ENCODE results near the gene KRT8. TPM values are rescaled to one million over a fixed set of nuclear protein-coding genes. Genes with fewer than 3 reads are reported as not detected.

The KRT8 gene
- total and polyA plus RNA-seq, 8 donors = 317 to 789 (median 586) TPM

DNA sequence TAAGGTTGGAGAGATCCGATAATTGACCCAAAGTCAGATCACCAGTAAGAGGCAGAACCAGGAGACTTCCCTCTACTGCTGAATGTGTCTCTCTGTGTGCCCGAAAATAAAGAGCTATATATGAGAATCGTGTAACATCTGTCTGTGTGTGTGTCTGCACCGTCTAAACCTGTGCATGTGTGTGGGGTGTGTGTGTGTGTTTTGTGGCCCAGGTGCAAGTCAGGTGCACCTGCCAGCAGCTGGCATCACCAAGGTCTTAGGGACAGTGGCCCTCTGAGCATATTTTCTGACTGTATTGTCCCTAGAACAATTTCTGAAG is 31.4 kb downstream of the KRT8 start:
- WGBS, 2 donors = 43 to 47% methylated on average over 4 of the region's 4 CpGs
- DNase-seq = no peak
- intact Hi-C loops (cut with DNase I) = loop anchor here in 1 of 3 donors (10.0 kb wide), 1 partner anchor 289 kb away; no protein-coding TSS in a partner anchor
- Histone ChIP-seq H3K9me3 (no peaks in the 10 kb centered on the region), H3K27me3 (no peaks in the 10 kb centered on the region), H3K4me3 (peak overlapping the region in 2 of 4 donors; percentile 58 to 61), H3K4me1 (peaks cover 0 to 9% (median 0%) of the 10 kb centered on the region in 3 donors), H3K27ac (peak overlapping the region; percentile 84 to 91 (median 90)), H3K36me3 (no peaks in the 10 kb centered on the region)
- FAIRE-seq = no peak
- TF ChIP-seq, protein P1, sequence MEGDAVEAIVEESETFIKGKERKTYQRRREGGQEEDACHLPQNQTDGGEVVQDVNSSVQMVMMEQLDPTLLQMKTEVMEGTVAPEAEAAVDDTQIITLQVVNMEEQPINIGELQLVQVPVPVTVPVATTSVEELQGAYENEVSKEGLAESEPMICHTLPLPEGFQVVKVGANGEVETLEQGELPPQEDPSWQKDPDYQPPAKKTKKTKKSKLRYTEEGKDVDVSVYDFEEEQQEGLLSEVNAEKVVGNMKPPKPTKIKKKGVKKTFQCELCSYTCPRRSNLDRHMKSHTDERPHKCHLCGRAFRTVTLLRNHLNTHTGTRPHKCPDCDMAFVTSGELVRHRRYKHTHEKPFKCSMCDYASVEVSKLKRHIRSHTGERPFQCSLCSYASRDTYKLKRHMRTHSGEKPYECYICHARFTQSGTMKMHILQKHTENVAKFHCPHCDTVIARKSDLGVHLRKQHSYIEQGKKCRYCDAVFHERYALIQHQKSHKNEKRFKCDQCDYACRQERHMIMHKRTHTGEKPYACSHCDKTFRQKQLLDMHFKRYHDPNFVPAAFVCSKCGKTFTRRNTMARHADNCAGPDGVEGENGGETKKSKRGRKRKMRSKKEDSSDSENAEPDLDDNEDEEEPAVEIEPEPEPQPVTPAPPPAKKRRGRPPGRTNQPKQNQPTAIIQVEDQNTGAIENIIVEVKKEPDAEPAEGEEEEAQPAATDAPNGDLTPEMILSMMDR (IDR thresholded peaks at IDR 0.05) = no peak
- peak in 3 of 4 donors; percentile 21 to 30 (median 26) for ATAC-seq

DNA sequence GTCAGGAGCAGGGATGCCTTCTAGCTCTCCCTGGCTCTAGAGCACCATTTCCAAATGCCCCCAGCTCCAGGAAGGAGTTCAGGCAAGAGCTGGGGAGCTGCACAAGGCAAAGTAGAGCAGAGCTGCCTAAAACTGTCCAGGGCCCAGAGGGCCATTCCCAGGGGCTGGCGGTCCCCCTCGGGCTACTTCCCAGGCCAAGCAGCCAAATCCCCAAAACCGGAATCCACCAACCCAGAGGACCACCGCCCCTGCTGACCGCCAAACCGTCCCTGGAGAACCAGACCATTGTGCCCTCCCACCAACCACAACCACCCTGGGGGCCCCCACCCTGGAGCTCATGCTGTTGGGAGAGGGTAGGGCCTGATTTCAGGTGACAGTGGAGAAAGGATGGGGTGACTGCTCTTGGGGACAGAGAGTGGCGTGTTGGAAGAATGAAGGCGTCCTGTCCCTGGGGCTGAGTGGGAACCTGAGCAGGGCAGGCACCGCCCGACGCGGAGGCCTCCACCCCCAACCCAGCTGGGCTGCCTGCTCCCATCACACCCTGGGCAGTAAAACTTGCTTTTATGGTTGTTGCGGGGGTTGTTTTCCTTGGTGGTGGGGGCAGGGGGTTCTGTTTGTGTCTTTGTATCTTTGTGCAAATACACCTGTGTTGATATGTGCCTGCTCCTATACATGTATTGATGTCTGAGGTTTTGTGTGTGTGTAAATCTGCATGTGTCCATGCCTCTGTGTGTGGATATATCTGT is 32.1 kb downstream of the KRT8 start:
- H3K27me3 ChIP-seq = no peaks in the 10 kb centered on the region
- intact Hi-C loops (cut with DNase I) = loop anchor here in 1 of 3 donors (10.0 kb wide), 1 partner anchor 288 kb away; no protein-coding TSS in a partner anchor
- TF ChIP-seq, protein P1 (IDR thresholded peaks at IDR 0.05) = no peak
- H3K4me3 ChIP-seq = no peak overlapping the region
- DNase-seq (peak in 1 of 6 donors; percentile 50), ATAC-seq (no peak), FAIRE-seq (no peak)
- WGBS, 2 donors = 90 to 97% methylated on average over 13 of the region's 13 CpGs
- H3K27ac ChIP-seq = peak overlapping the region in 1 of 4 donors; percentile 90
- no peaks in the 10 kb centered on the region for H3K36me3 ChIP-seq
- no peaks in the 10 kb centered on the region for H3K9me3 ChIP-seq
- H3K4me1 ChIP-seq = peaks cover 0 to 9% (median 0%) of the 10 kb centered on the region in 3 donors

DNA sequence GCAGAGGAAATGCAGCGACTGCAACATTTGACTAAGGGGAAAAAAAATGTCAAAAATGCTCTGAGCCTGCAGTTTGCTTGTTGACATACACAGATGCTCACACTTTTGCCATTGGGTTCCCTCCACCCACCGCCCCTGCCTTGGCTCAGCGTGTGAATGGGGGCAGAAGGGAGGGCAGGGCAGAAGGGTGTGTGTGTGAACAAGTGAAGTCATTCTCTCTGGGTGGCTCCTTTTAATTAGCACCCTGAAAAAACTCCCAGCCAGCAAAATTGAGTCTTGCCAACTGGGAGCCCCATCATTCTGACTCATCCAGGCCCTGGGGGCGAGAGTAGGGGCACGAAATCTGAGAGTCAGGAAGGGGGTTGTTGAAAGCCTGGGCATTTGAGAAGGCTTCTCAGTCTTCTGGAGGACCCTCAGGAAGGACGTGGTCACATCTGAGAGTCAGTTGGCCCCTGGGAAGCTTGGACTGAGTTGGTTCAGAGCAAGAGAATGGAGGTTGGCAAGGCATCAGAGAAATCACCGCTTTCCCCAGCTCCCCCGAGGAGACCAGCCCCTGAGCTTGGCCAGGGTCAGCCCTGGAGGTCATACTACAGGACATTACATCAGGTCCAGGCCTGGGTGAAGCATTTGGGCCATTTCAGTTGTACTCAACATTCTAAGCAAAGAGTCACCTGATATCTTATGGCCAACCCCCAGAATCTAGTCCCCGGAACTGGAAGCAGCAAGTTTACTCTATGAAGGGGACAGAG is 33.4 kb downstream of the KRT8 start:
- Histone ChIP-seq H3K36me3 (no peaks in the 10 kb centered on the region), H3K4me1 (peaks cover 0 to 9% (median 0%) of the 10 kb centered on the region in 3 donors), H3K4me3 (no peak overlapping the region), H3K27me3 (no peaks in the 10 kb centered on the region), H3K9me3 (no peaks in the 10 kb centered on the region), H3K27ac (no peak overlapping the region)
- intact Hi-C loops (cut with DNase I) = loop anchor here in 1 of 3 donors (10.0 kb wide), 1 partner anchor 287 kb away; no protein-coding TSS in a partner anchor
- WGBS, 2 donors = 72 to 87% methylated on average over 9 of the region's 9 CpGs
- TF ChIP-seq, protein P1 (IDR thresholded peaks at IDR 0.05) = no peak
- ATAC-seq (no peak), FAIRE-seq (no peak), DNase-seq (no peak)

DNA sequence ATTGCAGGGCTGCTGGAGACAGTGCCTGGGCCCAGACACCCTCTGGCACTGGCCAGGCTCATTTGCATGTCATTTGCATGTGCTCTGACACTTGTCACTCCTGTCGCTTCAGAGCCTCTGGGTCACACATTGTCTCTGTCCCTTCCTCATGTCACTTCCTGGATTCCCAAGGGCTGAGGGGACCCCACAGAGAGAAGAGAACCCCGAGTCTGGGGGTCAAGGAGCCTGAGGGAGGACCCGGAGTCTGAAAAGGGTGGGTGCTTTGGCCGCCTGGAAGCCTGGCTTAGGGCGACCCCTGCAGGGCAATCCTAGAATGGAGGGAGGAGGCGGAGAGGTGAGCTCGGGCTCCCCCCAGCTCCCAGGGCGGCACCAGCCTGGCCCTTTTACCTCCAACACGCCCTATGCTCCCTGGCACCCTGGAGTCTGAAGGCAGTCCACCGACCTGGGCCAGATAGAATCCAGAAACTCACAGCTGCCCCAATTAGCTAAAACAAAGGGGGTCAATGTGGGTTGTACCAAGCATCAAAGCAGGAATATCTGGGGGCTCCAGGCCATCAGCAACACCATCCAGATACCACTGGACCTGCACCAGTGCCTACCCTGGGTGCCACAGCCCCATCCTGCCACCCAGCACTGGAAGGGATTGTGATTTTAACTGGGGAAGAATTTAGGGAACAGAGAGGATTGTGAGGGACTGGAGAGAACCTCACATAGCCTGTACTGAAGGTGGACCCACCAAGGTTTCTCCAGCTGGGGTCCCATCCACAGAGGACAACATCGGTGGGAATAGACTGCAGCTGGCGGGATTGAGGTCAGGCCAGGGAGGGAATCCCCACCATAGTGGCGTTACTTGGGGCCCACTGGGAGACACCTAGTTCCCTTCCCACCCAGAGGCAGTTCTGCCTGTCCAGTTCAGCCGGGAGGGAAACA is 34.2 kb downstream of the KRT8 start:
- DNase-seq (peak; percentile 50 to 86 (median 66)), ATAC-seq (peak; percentile 26 to 63 (median 34)), FAIRE-seq (no peak)
- WGBS, 2 donors = 45 to 48% methylated on average over 14 of the region's 14 CpGs
- Histone ChIP-seq H3K36me3 (no peaks in the 10 kb centered on the region), H3K4me3 (no peak overlapping the region), H3K27me3 (no peaks in the 10 kb centered on the region), H3K9me3 (no peaks in the 10 kb centered on the region), H3K4me1 (peaks cover 0 to 9% (median 0%) of the 10 kb centered on the region in 3 donors), H3K27ac (no peak overlapping the region)
- intact Hi-C loops (cut with DNase I) = loop anchor here in 1 of 3 donors (10.0 kb wide), 1 partner anchor 286 kb away; no protein-coding TSS in a partner anchor
- TF ChIP-seq, protein P1 (IDR thresholded peaks at IDR 0.05) = peak; percentile 19 to 59 (median 49)

Data from pancreas (tissue), 10 donors.